Activated T-cell treated with anti-CD3 and anti-CD28 coated beads, Interleukin-2, amount 50 U/mL, for 1 hour (primary cell): ENCODE results near the gene RRP8.

Experiments used
- DNase-seq: peaks from one replicate; pipeline ENCODE4 v3.0.0-alpha.2; 2020

The RRP8 gene

DNA sequence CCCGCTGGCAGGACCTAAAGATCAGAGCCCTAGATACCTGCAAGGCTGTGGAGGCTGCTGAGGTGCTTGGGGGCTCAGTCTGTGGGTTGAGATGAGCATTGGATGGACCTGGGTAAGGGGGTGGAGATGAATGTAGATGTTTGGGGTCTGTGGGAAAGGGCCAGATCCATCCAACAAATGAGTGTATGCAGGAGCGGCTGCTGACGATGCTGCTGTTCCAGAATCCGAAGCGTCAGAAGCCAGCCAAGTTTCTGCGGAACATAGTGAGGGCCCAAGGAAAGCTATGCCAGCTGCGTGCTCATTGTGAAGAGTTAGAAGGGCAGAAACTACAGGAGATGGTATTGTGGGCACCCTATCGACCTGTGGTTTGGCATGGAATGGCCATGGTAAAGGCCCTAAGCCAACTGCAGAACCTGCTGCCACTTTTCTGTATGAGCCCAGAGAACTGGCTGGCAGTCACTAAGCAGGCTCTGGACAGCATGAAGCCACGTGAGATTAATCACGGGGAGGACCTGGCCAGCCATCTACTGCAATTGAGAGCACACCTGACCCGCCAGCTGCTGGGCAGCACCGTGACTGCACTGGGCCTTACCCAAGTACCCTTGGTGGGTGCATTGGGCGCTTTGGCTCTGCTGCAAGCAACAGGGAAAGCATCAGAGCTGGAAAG lies 36.6 kb downstream of the RRP8 start:
- no peak for DNase-seq

DNA sequence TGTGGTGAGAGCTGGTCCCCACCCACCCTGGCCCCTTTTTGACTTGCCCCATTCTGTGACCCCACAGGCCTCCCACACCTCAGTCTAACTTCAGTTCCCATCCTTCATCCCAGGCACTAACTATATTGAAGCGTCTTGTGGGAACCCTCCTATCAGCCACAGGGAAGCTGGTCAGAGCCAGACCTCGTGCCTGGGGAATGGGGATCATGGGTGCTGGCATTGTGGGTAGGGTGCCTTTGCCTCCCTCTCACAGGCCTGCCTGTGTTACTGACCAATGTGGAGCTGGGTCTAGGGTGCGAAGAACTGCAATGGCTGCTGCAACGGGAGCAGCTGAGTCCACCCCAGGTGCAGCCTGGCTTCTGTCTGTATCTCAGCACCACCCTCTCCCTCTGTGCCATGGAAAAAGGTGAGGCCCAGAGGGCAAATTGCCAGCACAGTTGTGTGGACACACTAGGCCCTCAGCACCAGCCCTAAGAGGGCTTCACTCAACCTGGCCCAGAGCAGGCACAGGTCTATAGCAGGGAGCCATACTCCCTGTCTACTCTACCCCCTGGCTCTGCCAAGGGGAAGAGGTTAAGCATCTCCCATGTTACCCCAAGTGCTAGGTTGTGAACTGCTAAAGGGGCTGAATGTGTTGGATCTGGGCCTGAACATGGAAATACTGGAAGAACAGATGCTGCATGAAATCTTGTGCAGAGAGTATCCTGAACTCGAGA lies 37.3 kb downstream of the RRP8 start:
- no peak for DNase-seq

DNA sequence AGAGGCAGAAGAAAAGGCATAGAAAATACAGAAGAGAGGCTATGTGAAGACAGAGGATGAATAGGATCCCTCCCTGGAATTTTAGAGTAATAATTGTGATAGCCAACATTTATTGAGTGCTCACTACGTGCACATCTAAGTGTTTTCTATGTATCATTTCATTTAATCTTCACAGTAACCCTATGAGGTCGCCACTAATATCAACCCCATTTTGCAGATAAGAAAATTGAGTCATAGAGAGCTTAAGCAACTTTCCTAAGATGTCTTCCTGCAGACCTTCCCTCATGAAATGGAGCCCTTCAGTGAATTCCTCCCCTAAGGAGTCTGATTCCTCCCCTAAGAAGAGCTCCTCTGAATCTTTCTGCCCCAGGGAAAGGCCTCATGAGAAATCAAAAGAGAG lies 38.1 kb downstream of the RRP8 start:
- no peak for DNase-seq

DNA sequence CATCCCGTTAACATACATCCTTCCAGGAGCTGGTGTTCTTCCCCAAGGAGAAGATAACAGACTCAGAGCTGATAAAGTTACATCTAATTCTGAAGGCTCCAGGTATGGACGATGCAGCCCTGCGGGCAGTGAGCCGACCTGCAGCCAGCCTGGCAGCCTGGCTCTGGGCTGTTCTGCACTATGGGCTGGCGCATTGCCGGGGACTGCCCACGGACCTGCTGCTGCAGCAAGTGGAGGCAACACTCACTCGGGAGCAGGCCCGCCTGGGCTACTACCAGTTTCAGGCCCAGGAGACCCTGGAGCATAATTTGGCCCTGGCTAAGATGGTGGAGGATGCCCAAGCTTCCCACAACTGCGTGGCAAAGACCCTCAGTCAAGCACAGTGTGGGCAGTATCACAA lies 39.7 kb downstream of the RRP8 start:
- no peak for DNase-seq

DNA sequence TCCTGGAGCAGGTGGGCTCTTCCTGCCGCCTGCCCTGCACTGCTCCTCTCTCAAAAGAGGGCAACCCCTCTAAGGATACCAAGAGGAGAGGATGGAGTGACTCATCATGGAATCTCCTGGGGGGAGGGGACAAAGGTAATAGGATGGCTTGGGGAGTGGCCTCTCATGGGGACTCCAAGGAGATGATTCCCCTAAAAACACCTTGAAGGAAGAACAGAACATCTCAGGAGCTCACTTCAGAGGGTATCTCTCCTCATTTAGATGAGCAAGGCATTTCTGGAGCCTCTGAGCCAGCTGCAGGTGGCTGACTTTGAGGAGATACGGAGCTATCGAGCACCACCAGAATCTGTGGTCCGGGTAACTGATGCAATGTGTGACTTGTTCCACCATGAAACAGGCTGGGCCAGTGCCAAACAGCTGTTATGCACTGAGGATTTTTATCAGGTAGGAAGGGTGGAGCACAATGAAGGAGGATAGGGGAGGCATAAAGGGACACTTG lies 40.2 kb downstream of the RRP8 start:
- DNase-seq = no peak

DNA sequence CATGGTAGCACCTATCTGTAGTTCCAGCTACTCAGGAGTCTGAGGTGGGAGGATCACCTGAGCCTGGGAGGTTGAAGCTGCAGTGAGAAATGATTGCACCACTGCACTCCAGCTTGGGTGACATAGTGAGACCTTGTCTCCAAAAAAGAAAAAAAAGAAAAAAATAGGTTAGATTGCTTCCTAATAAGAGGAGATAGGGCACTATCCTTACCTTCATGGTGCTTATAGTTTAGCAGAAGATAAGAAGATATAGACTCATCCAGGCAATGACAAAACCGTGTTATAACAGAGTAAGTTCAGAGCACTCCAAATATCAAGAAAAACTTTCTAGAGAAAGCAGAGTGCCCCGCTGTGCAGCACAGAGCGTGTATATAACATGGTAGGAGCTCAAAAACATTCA lies 42.1 kb downstream of the RRP8 start:
- DNase-seq = no peak

DNA sequence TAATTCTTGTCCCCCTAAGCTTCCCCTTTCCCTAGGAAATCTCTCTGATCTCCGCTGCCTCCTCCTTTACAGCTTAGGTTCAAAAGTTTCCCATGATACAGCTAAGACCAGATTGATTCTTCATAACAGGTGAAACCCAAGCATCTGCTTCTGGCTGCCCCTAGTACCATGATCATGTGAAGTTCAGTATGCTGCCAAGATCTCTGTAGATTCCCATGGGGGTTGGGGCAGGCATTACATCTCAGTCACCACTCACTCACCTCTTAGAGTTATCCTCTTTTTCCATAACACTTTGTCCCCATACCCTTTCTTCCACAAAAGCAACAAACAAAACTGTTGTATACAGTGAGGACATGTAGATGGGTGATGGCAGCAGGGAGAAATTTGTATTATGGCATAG lies 44.0 kb downstream of the RRP8 start:
- no peak for DNase-seq

DNA sequence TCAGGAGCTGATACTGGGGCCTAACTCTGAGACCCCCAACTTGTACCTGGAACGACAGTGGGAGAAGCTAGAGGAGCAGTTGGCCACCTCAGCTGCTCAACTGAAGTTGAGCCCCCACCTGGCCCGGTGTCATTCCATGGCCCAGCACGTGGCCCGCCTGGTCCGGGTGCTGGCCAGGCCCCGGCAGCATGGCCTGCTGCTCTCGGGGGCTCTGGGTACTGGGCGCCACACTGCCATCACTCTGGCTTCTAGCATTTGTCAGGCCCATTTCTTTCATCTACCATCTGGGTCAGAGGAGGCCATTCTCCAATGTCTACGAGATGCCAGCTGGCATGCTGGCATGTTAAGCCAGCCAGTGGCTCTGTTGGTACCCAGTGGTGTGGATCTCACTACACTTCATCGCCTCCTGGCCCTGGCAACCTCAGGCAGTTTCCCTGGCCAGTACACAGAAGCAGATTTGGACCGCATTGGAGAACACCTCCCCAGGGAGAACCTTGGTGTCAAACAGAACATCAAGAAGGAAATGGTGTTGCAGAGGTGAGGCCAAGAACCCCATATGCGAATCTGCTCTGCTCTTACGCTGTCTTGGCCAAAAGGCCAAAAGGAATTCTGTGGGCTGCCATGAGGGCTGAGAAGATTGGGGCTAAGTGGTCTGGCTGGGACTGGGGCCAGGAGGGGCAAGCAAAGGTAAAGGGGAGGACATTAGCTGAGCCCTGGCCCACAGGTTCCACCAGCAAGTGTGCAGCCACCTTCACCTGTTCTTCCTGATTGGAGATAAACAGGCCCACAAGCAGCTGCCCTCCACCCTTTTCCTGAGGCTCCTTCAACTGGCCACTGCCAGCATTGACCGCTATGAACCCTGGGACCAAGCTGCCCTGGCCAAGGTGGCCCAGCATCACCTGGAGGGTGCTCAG lies 45.4 kb downstream of the RRP8 start:
- no peak for DNase-seq

DNA sequence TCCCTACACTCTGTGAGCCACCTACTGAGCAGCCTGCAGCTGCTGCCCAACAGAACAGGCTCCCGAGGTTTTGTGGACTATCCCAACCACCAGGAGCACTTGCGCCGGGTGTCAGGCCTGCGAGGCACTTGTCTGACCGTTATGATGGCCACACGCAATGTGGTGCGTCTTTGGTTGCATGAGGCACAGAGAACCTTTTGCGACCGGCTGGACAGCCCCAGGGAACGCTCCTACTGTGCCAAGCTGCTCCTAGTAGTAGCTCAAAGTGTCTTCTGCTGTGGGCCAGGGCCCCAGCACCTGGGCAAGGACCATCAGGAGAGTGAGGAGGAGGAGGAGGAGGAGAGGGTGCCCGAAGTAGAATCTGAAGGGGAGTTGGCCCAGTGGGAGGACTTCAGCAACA lies 46.4 kb downstream of the RRP8 start:
- no peak for DNase-seq

DNA sequence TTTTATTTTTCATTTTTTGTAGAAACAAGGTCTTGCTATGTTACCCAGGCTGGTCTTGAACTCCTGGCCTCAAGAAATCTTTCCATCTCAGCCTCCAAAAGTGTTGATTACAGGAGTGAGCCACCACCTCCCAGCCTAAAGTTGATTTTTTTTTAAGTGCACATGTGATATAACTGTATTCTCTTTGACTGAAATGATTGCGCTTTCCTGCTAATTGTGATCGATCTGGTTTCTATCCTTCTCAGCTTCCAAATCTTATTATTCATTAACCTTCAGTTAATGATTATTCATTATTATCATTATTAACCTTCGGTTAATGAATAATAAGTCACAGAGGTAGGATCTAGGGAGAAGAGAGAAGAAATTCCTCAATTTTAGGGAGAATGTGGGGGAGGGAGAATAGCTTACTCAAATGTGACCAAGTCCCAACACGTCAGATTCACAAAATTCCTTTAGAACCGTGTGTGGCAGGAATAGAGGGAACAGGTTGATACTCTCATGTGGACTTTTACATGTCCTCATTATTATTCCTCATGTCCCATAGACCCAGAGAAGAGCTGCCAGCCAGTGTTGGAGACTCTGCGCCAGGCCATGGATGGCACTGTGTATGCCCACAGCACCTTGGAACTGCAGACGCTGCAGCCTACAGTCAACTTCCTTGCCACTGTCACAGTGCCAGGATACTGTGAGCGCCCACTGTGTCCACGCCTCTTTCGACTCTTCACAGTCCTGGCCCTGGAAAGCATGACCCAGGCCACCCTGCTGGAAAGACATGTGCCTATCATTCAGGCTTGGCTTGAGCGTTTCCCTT lies 47.1 kb downstream of the RRP8 start:
- DNase-seq = no peak

DNA sequence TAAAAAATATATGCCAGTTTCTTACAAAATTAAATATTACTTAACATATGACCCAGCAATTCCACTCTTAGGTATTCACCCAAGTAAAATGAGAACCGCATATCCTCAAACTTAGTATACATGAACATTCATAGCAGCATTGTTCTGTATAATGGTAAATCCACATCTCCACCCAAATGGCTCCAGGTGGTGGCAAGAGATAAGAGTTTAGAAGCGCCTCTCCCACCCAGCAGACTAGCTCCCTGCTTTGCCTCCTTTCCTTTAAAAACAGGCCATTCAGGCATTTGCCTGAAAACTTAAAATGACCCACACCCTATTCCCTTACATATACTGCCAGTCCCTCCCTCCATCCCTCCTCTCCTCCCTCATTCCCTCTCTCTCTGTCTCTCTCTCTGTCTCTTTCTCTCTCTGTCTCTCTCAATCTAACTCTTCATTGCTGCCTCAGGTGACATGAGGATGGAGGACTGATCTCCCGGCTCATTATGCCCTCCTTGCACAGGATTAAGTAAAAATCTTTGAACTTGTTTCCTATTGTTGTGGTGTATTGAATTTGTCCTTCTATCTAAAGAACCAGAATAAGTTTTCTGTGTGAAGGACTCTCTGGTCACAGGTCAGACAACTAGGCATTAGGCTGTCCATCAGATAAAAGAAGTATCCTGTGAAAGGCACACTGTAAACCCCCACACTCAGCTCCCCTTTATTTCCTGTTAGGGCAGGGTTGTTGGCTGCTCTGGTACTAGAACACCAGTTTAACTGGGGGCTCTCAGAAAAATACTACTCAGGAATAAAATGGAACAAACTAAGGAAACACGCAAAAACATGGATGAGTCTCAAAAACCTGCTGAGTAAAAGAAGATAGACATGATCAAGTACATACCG lies 48.3 kb downstream of the RRP8 start:
- DNase-seq = no peak

DNA sequence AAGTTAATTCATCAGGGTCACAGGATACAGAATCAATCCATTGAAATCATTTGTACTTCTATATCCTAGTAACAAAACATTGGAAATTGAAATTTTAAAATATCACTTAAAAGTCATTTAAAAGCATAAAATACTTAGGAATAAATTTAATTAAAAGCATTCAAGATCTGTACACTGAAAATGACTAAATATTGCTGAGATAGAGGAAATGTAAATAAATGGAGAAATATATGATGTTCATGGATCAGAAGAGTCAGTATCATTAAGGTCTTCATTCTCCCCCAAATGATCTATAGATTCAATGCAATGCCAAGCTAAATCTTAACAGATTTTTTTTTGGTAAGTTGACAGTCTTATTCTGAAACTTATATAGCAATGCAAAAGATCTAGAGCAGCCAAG lies 49.8 kb downstream of the RRP8 start:
- DNase-seq = no peak

DNA sequence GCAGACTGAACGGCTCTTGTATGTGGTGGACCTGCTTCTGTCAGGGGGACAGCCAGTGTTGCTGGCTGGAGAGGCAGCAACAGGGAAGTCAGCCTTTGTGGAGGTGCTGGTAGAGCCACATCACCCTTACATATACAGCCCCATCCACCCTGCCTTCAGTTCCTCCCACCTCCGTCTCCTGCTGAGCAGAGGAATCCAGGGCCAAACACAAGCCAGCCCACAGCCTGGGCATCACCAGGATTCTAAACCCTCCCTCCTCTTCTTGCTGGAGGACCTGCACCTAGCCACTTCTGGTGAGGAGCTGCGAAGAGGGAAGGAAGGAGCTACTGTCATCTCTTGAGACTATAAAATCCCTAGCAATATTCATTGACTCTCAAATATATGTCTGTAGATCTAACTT lies 54.8 kb downstream of the RRP8 start:
- DNase-seq = no peak

DNA sequence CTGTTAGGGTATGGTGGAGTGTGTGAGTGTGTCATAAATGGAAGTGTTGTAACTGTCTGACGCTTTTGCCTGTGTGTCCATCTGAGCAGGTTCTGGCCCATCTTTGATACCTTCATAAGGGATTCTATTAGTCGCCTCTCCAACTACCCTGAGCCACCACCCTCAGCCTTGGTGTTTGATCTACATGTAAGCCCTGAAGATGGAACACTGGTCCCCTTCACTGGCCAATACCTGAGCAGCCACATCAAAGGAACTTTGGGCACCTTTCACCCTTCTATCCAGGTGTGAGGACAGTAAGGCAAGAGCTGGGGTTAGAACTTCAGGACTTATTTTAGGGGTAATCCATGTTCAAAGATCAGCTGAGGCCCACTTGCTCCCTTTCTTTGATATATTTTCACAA lies 55.3 kb downstream of the RRP8 start:
- no peak for DNase-seq

DNA sequence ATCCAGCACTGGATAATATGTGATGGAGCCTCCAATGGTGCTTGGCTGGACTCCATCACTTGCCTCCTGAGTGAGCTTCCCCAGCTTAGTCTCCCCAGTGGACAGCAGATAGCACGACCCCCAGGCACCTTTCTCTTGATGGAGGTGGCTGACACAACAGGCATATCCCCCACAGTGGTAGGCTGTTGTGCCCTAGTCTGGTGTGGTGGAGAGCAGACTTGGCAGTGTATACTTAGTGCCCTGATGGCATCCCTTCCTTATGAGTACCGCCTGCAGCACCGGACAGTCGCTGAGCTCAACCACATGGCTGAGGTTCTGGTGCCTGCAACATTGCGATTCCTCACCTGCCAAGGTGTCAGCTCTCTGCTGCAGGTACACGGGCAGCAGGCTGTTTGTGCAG lies 56.2 kb downstream of the RRP8 start:
- no peak for DNase-seq

DNA sequence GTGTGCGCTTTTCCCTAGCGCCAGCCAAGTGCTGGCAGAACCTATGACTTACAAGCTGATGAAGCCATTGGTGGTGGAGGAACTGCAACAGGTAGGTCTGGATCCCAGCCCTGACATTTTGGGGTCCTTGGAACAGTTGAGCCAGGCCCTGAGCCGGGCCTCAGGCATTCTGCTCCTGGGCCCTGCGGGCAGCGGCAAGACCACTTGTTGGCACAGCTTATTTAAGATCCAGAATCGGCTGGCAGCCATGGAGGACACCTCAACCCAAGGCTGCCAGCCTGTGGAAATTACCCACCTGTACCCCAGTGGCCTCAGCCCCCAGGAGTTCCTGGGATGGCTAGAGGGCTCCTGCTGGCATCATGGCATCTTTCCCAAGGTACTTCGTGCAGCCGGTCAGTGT lies 56.7 kb downstream of the RRP8 start:
- no peak for DNase-seq

DNA sequence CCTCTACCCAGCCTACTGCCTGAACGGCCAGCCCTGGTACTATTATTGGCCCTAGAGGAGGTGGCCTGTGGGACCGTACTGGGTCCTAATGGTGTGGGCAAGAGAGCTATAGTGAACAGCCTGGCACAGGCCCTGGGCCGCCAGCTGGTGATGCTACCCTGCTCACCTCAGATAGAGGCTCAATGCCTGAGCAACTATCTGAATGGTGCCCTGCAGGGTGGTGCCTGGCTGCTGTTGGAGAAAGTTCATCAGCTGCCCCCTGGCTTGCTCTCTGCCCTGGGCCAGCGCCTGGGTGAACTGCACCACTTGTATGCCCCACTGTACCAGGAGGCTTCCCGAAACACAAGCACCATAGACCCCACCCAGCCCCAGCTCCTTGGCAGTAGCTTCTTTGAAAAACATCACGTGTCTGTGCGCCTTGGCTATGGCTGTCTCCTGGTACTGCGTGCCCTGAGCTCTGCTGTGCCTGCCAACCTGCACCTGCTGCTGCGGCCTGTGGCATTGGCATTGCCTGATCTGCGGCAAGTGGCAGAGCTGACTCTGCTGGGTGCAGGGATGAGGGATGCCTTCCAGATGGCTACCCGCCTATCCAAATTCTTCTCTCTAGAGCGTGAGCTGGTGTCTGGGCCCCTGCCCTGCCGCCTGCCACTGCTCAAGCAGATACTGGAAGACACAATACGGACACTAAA lies 57.4 kb downstream of the RRP8 start:
- DNase-seq = no peak
